SK-N-DZ (cell line): ENCODE measurements around the gene GINS3.

Experiments
- small RNA-seq, 2 experiments: library from RNA; depleted of rRNA; stranded (forward); fragments of <200 nt; gene quantifications; one replicate each; pipeline ENCODE3, GENCODE V24; 2014

The GINS3 gene

Small RNA genes lying within 50 kb of the gene (small RNA-seq; reads per million reads assigned to genes)
- 0 reads per million in 2 experiments for gene RNU6-1110P
- gene RNU6-269P, result 0 reads per million in 2 experiments
